ENCODE data around the gene SUMO2. TPM values are rescaled to one million over a fixed set of nuclear protein-coding genes. Genes with fewer than 3 reads are reported as not detected.

The SUMO2 gene
- total and polyA plus RNA-seq, 2 of the 8 experiments (the other 6 are each of a cell fraction or from before 2014, with no cell fraction given), result 184 to 779 TPM

GRCh38 chr17:75142236-75142971 is 40.4 kb downstream of the SUMO2 start:
- no peak overlapping the region for H4K5ac ChIP-seq (ENCODE audit: insufficient read length, low read depth, low read length)
- H3K14ac ChIP-seq (ENCODE audit: insufficient read length), result no peak overlapping the region
- no peak overlapping the region for H3K4ac ChIP-seq (replicated peaks; ENCODE audit: insufficient read length, low read depth, low read length)
- no peak overlapping the region for H4K91ac ChIP-seq (replicated peaks; ENCODE audit: insufficient read length, low read length)
- H3K23ac ChIP-seq (ENCODE audit: insufficient read length), result no peak overlapping the region
- no peak overlapping the region for H2AFZ ChIP-seq (ENCODE audit: low read length)
- H3K4me3 ChIP-seq (ENCODE audit: extremely low read depth in 1 of 4, insufficient read depth in 2 of 4, low read depth in 3 of 4, low read length in 4 of 4), result no peak overlapping the region
- no peak overlapping the region for H2BK120ac ChIP-seq (replicated peaks; ENCODE audit: low read depth, low read length)
- H2BK15ac ChIP-seq (ENCODE audit: low read length), result no peak overlapping the region
- peaks cover 0 to 12% of the 10 kb centered on the region in 2 experiments for H4K20me1 ChIP-seq (replicated peaks in 1 of 2; ENCODE audit: control insufficient read depth in 1 of 2, insufficient read depth in 2 of 2, low read length in 2 of 2)
- H2BK20ac ChIP-seq (ENCODE audit: low read length), result no peak overlapping the region
- H3K9ac ChIP-seq (replicated peaks in 1 of 4; ENCODE audit: extremely low read depth in 1 of 4, low read depth in 3 of 4, low read length in 3 of 4), result no peak overlapping the region
- no peak overlapping the region for H2AK5ac ChIP-seq (ENCODE audit: low read depth, low read length)
- H3K4me2 ChIP-seq (ENCODE audit: insufficient read depth in 1 of 2, low read depth in 2 of 2, low read length in 2 of 2), result no peak overlapping the region
- CTCF ChIA-PET (ENCODE audit: partially characterized antibody), result interaction anchor here (0.7 to 1.5 kb wide), 4 partner anchors 23 to 64 kb away, joined by 3 to 4 read pairs (median 4); no protein-coding TSS in a partner anchor
- POLR2A ChIA-PET (ENCODE audit: partially characterized antibody), result interaction anchor here (0.6 to 8.0 kb wide), 15 partner anchors 12 to 292 kb away, joined by 3 to 83 read pairs (median 4); partner anchors contain the start of genes JPT1, NT5C, NUP85 and SUMO2
- 0 out of 2 replicates have a peak, but pooled peaks cover 2% of the 10 kb centered on the region for H3K79me1 ChIP-seq (ENCODE audit: low read depth, low read length)
- no peaks in the 10 kb centered on the region; the same call in 1 of the 2 replicates for H3K23me2 ChIP-seq (ENCODE audit: low read depth, low read length)
- peaks cover 39 to 94% (median 61%) of the 10 kb centered on the region in 4 experiments for H3K36me3 ChIP-seq (ENCODE audit: control insufficient read depth in 2 of 4, insufficient read depth in 4 of 4, low read length in 3 of 4)
- no peak for DNase-seq (ENCODE audit: low read depth in 1 of 2, low spot score in 2 of 2)
- no peak overlapping the region for H3K18ac ChIP-seq (ENCODE audit: extremely low read depth, low read length)
- H2BK12ac ChIP-seq (ENCODE audit: low read depth, low read length), result no peak overlapping the region
- H3K27me3 ChIP-seq (replicated peaks in 1 of 4; ENCODE audit: control insufficient read depth in 3 of 4, extremely low read depth in 1 of 4, insufficient read depth in 3 of 4, low read length in 3 of 4), result no peaks in the 10 kb centered on the region
- H3K79me2 ChIP-seq (ENCODE audit: control insufficient read depth in 1 of 2, insufficient read depth in 2 of 2, low read length in 2 of 2), result peaks cover 0 to 15% of the 10 kb centered on the region in 2 experiments; a peak in 2 of 4 replicates
- no peak overlapping the region for H2BK5ac ChIP-seq (ENCODE audit: low read depth, low read length)
- no peak for FAIRE-seq
- H4K8ac ChIP-seq (ENCODE audit: extremely low read depth, insufficient read depth, low read length), result no peak overlapping the region
- H3K4me1 ChIP-seq (replicated peaks in 1 of 4; ENCODE audit: control insufficient read depth in 3 of 4, insufficient read depth in 4 of 4, low read length in 3 of 4), result no peaks in the 10 kb centered on the region
- no peak overlapping the region for H3K56ac ChIP-seq (replicated peaks; ENCODE audit: insufficient read length, low read depth, low read length)
- no peak overlapping the region for H3K27ac ChIP-seq (ENCODE audit: low read depth, low read length)
- 87% methylated on average over 7 of the region's 13 CpGs; no CpG with 5 or more reads in 1 of the 2 experiments for WGBS, 2 experiments (ENCODE audit: extremely low coverage in 1 of 2, insufficient coverage in 1 of 2, insufficient read length in 1 of 2, insufficient replicate concordance in 2 of 2, low coverage in 1 of 2, low lambda C conversion rate in 2 of 2, missing lambda C conversion rate in 1 of 2)
- H3K9me3 ChIP-seq (ENCODE audit: insufficient read depth in 2 of 2, low read depth in 1 of 2, low read length in 1 of 2), result no peaks in the 10 kb centered on the region

Data from H1 (cell line).